IMR-90 (cell line): ENCODE results near the gene RAB15. TPM values are rescaled to one million over a fixed set of nuclear protein-coding genes. Genes with fewer than 3 reads are reported as not detected.

ENCODE experiments used
- ATAC-seq: fragments of 200-7000 bp; cut with Tn5 transposase; 2 replicates; pipeline ENCODE4 v1.9.1; 2020; ENCODE audit warnings: low read depth, mild to moderate bottlenecking, moderate library complexity
- BruUV-seq: library from RNA; stranded (reverse); fragments of 400-500 nt; replicated peaks from 2 replicates; lab custom pipeline; 2021; lab: Mats Ljungman, UMichigan
- CTCF ChIA-PET: fragments of 300-600 bp; formaldehyde crosslinking; extraction: SDS; loops from one replicate; lab custom pipeline; 2021; ENCODE audit warnings: antibody characterized with exemption; lab: Yijun Ruan, JAX
- POLR2A ChIA-PET: fragments of 300-600 bp; sonication (Branson Sonifier 250); formaldehyde crosslinking; loops from one replicate; lab custom pipeline; 2022; ENCODE audit warnings: antibody characterized with exemption; ENCODE audit not compliant: unreplicated experiment; lab: Charles Lee
- DNase-seq: peaks from one replicate; pipeline ENCODE4 v3.0.0; 2013
- H2AFZ ChIP-seq: replicated peaks from 2 replicates; pipeline ENCODE3; 2013; ENCODE audit warnings: low read length, mild to moderate bottlenecking; ENCODE audit not compliant: poor library complexity
- H2AK5ac ChIP-seq: 2 replicates; pipeline ENCODE4 v1.6.1; 2013; ENCODE audit warnings: low read depth, low read length, inconsistent platforms
- H2AK9ac ChIP-seq: replicated peaks from 2 replicates; pipeline ENCODE3; 2013; ENCODE audit warnings: mild to moderate bottlenecking, low read depth, low read length, moderate library complexity; ENCODE audit not compliant: poor library complexity
- H2BK120ac ChIP-seq: 2 replicates; pipeline ENCODE4 v1.6.1; 2013; ENCODE audit warnings: low read depth, low read length, inconsistent platforms
- H2BK15ac ChIP-seq: 3 replicates; pipeline ENCODE4 v1.6.1; 2013; ENCODE audit warnings: low read depth, low read length, inconsistent platforms
- H2BK20ac ChIP-seq: 2 replicates; pipeline ENCODE4 v1.6.1; 2013; ENCODE audit warnings: low read depth, mild to moderate bottlenecking, inconsistent platforms, low read length, moderate library complexity
- H2BK5ac ChIP-seq: 2 replicates; pipeline ENCODE4 v1.6.1; 2013; ENCODE audit warnings: mild to moderate bottlenecking, low read depth, low read length, inconsistent platforms; ENCODE audit not compliant: poor library complexity, severe bottlenecking
- H3K14ac ChIP-seq: replicated peaks from 2 replicates; pipeline ENCODE4 v1.6.1; 2013; ENCODE audit warnings: low read depth, low read length, inconsistent platforms
- H3K18ac ChIP-seq: 2 replicates; pipeline ENCODE4 v1.6.1; 2013; ENCODE audit warnings: low read depth, low read length, control low read depth
- H3K23ac ChIP-seq: 2 replicates; pipeline ENCODE4 v1.6.1; 2013; ENCODE audit warnings: low read depth, low read length, inconsistent platforms
- H3K27ac ChIP-seq: 2 replicates; pipeline ENCODE4 v1.5.1; 2013; ENCODE audit warnings: mild to moderate bottlenecking, control low read depth, low read length; ENCODE audit not compliant: insufficient read depth
- H3K27me3 ChIP-seq: 2 replicates; pipeline ENCODE4 v1.6.1; 2013; ENCODE audit warnings: low read length; ENCODE audit not compliant: control insufficient read depth, insufficient read depth
- H3K36me3 ChIP-seq: 2 replicates; pipeline ENCODE4 v1.6.1; 2013; ENCODE audit warnings: low read length, mixed read lengths; ENCODE audit not compliant: control insufficient read depth, insufficient read depth
- H3K4ac ChIP-seq: 2 replicates; pipeline ENCODE4 v1.6.1; 2013; ENCODE audit warnings: low read depth, low read length, inconsistent platforms
- H3K4me1 ChIP-seq: 2 replicates; pipeline ENCODE4 v1.6.1; 2013; ENCODE audit warnings: low read length, mixed read lengths; ENCODE audit not compliant: control insufficient read depth, insufficient read depth
- H3K4me2 ChIP-seq: 2 replicates; pipeline ENCODE4 v1.6.1; 2013; ENCODE audit warnings: low read depth, mild to moderate bottlenecking, control low read depth, low read length, moderate library complexity
- H3K4me3 ChIP-seq: 2 replicates; pipeline ENCODE4 v1.5.1; 2013; ENCODE audit warnings: low read depth, mild to moderate bottlenecking, control low read depth, low read length, moderate library complexity; ENCODE audit not compliant: insufficient read depth
- H3K56ac ChIP-seq: 2 replicates; pipeline ENCODE4 v1.6.1; 2013; ENCODE audit warnings: low read length, inconsistent platforms; ENCODE audit not compliant: insufficient read depth; ENCODE audit errors: extremely low read depth
- H3K79me1 ChIP-seq, 2 experiments: 2 replicates each; pipeline ENCODE4 v1.6.1; 2013; ENCODE audit warnings: low read length in 2 of 2, inconsistent platforms in 1 of 2, low read depth in 1 of 2
- H3K9ac ChIP-seq: 2 replicates; pipeline ENCODE4 v1.6.1; 2013; ENCODE audit warnings: low read depth, low read length, control low read depth
- H3K9me1 ChIP-seq: 2 replicates; pipeline ENCODE4 v1.6.1; 2013; ENCODE audit warnings: low read length, inconsistent platforms; ENCODE audit not compliant: insufficient read depth
- H3K9me3 ChIP-seq: 2 replicates; pipeline ENCODE4 v1.6.1; 2013; ENCODE audit warnings: low read length; ENCODE audit not compliant: control insufficient read depth, insufficient read depth
- H4K20me1 ChIP-seq: 2 replicates; pipeline ENCODE4 v1.6.1; 2013; ENCODE audit warnings: low read length, inconsistent platforms; ENCODE audit not compliant: insufficient read depth
- H4K5ac ChIP-seq: 2 replicates; pipeline ENCODE4 v1.6.1; 2013; ENCODE audit warnings: mild to moderate bottlenecking, low read depth, low read length, control low read depth
- H4K8ac ChIP-seq, 2 experiments: 2 replicates each; pipeline ENCODE4 v1.6.1; 2013; ENCODE audit warnings: low read depth in 2 of 2, low read length in 2 of 2, control low read depth in 1 of 2, inconsistent platforms in 1 of 2
- H4K91ac ChIP-seq: 2 replicates; pipeline ENCODE4 v1.6.1; 2013; ENCODE audit warnings: low read depth, low read length, inconsistent platforms; ENCODE audit not compliant: insufficient read depth
- BHLHE40 ChIP-seq: fragments of 150-350 bp; IDR thresholded peaks from 2 replicates; pipeline ENCODE4 v1.6.1; 2016; ENCODE audit warnings: mild to moderate bottlenecking, low read depth, low read length
- CEBPB ChIP-seq: IDR thresholded peaks from 2 replicates; pipeline ENCODE4 v1.6.1; 2012; ENCODE audit warnings: low read depth, low read length, improper control_type of control experiment
- CHD1 ChIP-seq: IDR thresholded peaks from 2 replicates; pipeline ENCODE4 v1.6.1; 2012; ENCODE audit warnings: low read depth, low read length, improper control_type of control experiment
- MAFK ChIP-seq: IDR thresholded peaks from 2 replicates; pipeline ENCODE4 v1.6.1; 2012; ENCODE audit warnings: low read depth, low read length, improper control_type of control experiment
- MAZ ChIP-seq: IDR thresholded peaks from 2 replicates; pipeline ENCODE4 v1.6.1; 2012; ENCODE audit warnings: low read depth, mild to moderate bottlenecking, low read length, improper control_type of control experiment, moderate library complexity, borderline replicate concordance
- NFE2L2 ChIP-seq: fragments of 150-350 bp; IDR thresholded peaks from 2 replicates; pipeline ENCODE4 v1.6.1; 2016; ENCODE audit warnings: low read depth, mild to moderate bottlenecking, low read length
- POLR2A ChIP-seq: IDR thresholded peaks from 2 replicates; pipeline ENCODE4 v1.6.1; 2012; ENCODE audit warnings: mild to moderate bottlenecking, low read depth, low read length
- WGBS, 2 experiments: methylation state at CpG; one replicate each; pipeline versions ENCODE4 v1.1.5 to v1.1.7; 2013; ENCODE audit warnings: missing lambda C conversion rate in 2 of 2; ENCODE audit not compliant: insufficient read length in 1 of 2; ENCODE audit errors: extremely low coverage in 2 of 2; 5-methylcytosine and 5-hydroxymethylcytosine counted together
- dilution Hi-C: fragments of 300-500 bp; cut with HindIII; formaldehyde crosslinking; loops from one replicate; pipeline ENCODE4 v1.14.3; 2018; ENCODE audit warnings: low sequenced_read_pairs; ENCODE audit not compliant: unreplicated experiment
- in situ Hi-C: fragments of 300-500 bp; cut with MboI; formaldehyde crosslinking; loops from 3 replicates; pipeline ENCODE4 v1.14.3; 2019; ENCODE audit warnings: low sequenced_read_pairs, inconsistent platforms, mixed read lengths
- intact Hi-C: fragments of 100-400 bp; cut with micrococcal nuclease; formaldehyde crosslinking; loops from 2 replicates; pipeline ENCODE4 v1.10.0; 2022
- polyA plus RNA-seq, 3 experiments: library from polyadenylated mRNA; depleted of rRNA; stranded (reverse); fragments of >200 nt; gene quantifications; 2 replicates each; pipeline ENCODE4 v1.2.3, GENCODE V29; 2012; ENCODE audit warnings: low replicate concordance in 1 of 3
- total RNA-seq: library from RNA; depleted of rRNA; stranded (reverse); fragments of >200 nt; gene quantifications from 2 replicates; pipeline ENCODE4 v1.2.3, GENCODE V29; 2012
- TF ChIP-seq, protein P1 (sequence below): fragments of 150-350 bp; IDR thresholded peaks from 2 replicates; pipeline ENCODE4 v1.6.1; 2016; ENCODE audit warnings: low read depth, mild to moderate bottlenecking, low read length, moderate library complexity, borderline replicate concordance
- TF ChIP-seq, protein P2 (sequence below): fragments of 150-350 bp; IDR thresholded peaks from 2 replicates; pipeline ENCODE4 v1.6.1; 2017; ENCODE audit warnings: mild to moderate bottlenecking, antibody characterized with exemption, low read length, low read depth
- TF ChIP-seq, protein P3 (sequence below): conservative IDR thresholded peaks from 2 replicates; pipeline ENCODE4 v1.5.1; 2012; ENCODE audit warnings: mild to moderate bottlenecking, low read depth, low read length, improper control_type of control experiment

RAB15 gene
- total and polyA plus RNA-seq, 2 of the 4 experiments (the other 2 are of a cell fraction) = 3.4 to 7.8 TPM

DNA sequence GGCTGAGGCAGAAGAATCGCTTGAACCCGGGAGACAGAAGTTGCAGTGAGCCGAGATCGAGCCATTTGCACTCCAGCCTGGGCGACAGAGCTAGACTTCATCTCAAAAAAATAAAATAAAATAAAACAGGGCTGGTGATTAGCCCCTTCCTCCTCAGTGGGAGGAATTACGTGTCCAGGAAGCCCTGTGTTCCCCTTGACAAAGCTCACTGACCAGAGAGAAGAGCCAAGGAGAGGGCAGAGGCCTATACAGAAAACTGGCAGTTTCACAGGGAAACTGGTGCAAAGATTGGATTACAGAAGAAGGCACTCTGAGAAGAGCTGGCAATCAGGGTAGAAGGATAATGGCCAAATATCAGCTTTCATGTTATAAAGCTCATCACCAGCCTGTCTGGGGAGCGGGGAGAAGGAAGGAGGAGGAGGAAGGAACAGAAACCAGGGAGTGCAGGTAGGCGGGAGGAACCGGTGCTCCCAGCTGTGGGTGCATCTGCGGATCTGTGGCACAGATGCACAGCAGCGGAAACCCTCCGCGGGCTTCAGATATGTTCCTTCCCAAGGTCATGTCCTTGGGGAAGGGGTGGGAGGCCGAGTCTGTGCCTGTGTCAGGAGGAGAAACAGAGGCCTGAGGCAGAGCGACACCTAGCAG, 6.7 kb downstream of the RAB15 start:
- H2BK120ac ChIP-seq = no peak overlapping the region
- H3K79me1 ChIP-seq = no peaks in the 10 kb centered on the region
- DNase-seq (no peak), ATAC-seq (no peak)
- no peak overlapping the region for H3K18ac ChIP-seq
- no peak overlapping the region for H3K4me3 ChIP-seq
- no peak overlapping the region for H2AFZ ChIP-seq
- H3K27ac ChIP-seq = no peak overlapping the region
- H3K9me3 ChIP-seq = no peaks in the 10 kb centered on the region
- no TSS peak for BruUV-seq
- H3K4me1 ChIP-seq = no peaks in the 10 kb centered on the region
- POLR2A ChIA-PET = no interaction called here
- 100% methylated on average over 4 of the region's 15 CpGs; no CpG with 5 or more reads in 1 of the 2 experiments for WGBS, 2 experiments
- dilution Hi-C loops = no loop called here
- no peak overlapping the region for H4K5ac ChIP-seq
- in situ Hi-C loops = no loop called here
- no peak overlapping the region for H2BK15ac ChIP-seq
- no peak overlapping the region for H2BK5ac ChIP-seq
- no peak overlapping the region for H2BK20ac ChIP-seq
- TF ChIP-seq BHLHE40 = no peak
- TF ChIP-seq, protein P1, sequence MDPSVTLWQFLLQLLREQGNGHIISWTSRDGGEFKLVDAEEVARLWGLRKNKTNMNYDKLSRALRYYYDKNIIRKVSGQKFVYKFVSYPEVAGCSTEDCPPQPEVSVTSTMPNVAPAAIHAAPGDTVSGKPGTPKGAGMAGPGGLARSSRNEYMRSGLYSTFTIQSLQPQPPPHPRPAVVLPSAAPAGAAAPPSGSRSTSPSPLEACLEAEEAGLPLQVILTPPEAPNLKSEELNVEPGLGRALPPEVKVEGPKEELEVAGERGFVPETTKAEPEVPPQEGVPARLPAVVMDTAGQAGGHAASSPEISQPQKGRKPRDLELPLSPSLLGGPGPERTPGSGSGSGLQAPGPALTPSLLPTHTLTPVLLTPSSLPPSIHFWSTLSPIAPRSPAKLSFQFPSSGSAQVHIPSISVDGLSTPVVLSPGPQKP = no peak
- no peak for TF ChIP-seq CEBPB
- no peak for TF ChIP-seq MAZ
- TF ChIP-seq CHD1 = no peak
- TF ChIP-seq NFE2L2 = no peak
- TF ChIP-seq, protein P2, sequence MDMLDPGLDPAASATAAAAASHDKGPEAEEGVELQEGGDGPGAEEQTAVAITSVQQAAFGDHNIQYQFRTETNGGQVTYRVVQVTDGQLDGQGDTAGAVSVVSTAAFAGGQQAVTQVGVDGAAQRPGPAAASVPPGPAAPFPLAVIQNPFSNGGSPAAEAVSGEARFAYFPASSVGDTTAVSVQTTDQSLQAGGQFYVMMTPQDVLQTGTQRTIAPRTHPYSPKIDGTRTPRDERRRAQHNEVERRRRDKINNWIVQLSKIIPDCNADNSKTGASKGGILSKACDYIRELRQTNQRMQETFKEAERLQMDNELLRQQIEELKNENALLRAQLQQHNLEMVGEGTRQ = no peak
- no peak for TF ChIP-seq MAFK
- no peak for TF ChIP-seq POLR2A
- TF ChIP-seq, protein P3, sequence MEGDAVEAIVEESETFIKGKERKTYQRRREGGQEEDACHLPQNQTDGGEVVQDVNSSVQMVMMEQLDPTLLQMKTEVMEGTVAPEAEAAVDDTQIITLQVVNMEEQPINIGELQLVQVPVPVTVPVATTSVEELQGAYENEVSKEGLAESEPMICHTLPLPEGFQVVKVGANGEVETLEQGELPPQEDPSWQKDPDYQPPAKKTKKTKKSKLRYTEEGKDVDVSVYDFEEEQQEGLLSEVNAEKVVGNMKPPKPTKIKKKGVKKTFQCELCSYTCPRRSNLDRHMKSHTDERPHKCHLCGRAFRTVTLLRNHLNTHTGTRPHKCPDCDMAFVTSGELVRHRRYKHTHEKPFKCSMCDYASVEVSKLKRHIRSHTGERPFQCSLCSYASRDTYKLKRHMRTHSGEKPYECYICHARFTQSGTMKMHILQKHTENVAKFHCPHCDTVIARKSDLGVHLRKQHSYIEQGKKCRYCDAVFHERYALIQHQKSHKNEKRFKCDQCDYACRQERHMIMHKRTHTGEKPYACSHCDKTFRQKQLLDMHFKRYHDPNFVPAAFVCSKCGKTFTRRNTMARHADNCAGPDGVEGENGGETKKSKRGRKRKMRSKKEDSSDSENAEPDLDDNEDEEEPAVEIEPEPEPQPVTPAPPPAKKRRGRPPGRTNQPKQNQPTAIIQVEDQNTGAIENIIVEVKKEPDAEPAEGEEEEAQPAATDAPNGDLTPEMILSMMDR = no peak
- no peak overlapping the region for H3K4me2 ChIP-seq
- no peak overlapping the region for H3K14ac ChIP-seq
- no peak overlapping the region for H2AK5ac ChIP-seq
- no peak overlapping the region for H4K8ac ChIP-seq
- no peak overlapping the region for H4K91ac ChIP-seq
- H3K4ac ChIP-seq = no peak overlapping the region
- no peaks in the 10 kb centered on the region; the same call in 1 of the 2 replicates for H3K36me3 ChIP-seq
- no peak overlapping the region for H3K23ac ChIP-seq
- intact Hi-C loops = no loop called here
- H2AK9ac ChIP-seq = no peak overlapping the region
- no peaks in the 10 kb centered on the region for H4K20me1 ChIP-seq
- no peak overlapping the region for H3K56ac ChIP-seq
- H3K9me1 ChIP-seq = no peaks in the 10 kb centered on the region; the same call in 1 of the 2 replicates
- H3K27me3 ChIP-seq = no peaks in the 10 kb centered on the region
- H3K9ac ChIP-seq = no peak overlapping the region
- CTCF ChIA-PET = no interaction called here
